ENCODE measurements around the gene FBXW7.

Gene FBXW7

DNA sequence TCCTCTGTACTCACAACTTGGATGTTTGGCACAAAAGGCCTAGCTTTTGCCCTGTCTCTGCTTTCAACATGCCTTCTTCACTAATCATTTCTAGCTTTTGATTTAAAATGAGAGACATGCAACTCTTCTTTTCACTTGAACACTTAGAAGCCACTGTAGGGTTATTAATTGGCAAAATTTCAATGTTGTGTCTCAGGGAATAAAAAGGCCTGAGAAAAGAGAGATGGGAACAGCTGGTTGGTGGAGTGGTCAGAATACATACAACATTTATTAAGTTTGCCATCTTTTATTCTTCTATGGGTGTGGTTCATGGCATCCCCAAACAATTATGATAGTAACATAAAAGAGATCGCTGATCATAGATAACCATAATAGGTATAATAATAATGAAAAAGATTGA is 114.3 kb downstream of the FBXW7 start:
- no peak for DNase-seq

DNA sequence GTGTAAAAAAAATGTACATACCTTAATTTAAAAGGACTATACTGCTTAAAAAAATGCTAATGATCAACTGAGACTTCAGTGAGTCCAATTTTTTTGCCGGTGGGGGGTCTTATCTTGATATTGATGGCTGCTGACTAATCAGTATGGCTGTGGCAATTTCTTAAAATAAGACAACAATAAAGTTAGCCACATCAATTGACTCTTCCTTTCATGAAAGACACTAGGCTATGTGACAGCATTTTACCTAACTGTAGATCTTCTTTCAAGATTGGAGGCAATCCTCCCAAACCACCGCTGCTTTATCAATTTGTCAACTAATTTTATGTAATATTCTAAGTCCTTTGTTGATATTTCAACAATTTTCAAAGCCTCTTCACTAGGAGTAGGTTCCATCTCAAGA is 116.1 kb downstream of the FBXW7 start:
- DNase-seq, result no peak

DNA sequence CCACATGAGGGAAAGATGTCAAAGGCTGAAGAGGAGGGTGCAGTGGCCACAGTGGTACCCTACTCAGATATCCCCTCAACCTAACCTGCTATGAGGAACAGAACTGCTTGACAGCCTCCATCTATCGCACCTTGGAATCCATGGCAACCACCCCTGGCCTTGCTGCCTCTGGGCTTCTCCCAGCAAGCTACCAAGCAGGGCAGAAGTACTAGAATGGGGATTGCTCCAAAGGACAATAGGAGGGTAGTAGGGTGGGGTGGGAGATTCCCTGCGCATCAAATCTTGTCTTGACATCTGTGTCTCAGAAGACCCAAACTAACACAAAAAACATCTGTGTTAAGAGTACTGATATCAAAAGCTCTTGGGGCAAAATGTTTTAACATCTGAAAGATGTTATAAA is 118.2 kb downstream of the FBXW7 start:
- no peak for DNase-seq

DNA sequence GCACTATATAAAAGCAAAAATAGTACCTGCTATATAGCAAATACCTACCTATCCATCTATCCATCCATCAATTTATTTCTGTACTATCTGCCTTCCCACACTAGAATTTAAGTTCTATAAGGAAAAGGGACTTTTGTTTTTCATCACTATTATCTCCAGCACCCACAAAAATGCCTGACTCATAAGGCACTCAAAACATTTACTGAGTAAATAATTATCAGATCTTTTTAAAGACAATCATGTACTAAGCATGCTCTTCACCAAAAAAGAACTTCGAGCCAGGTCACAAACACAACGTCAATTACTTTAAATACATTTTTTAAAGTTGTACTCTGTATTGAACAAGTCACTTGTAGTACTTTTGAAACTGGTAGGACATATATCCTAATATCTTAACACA is 119.9 kb downstream of the FBXW7 start:
- no peak for DNase-seq

DNA sequence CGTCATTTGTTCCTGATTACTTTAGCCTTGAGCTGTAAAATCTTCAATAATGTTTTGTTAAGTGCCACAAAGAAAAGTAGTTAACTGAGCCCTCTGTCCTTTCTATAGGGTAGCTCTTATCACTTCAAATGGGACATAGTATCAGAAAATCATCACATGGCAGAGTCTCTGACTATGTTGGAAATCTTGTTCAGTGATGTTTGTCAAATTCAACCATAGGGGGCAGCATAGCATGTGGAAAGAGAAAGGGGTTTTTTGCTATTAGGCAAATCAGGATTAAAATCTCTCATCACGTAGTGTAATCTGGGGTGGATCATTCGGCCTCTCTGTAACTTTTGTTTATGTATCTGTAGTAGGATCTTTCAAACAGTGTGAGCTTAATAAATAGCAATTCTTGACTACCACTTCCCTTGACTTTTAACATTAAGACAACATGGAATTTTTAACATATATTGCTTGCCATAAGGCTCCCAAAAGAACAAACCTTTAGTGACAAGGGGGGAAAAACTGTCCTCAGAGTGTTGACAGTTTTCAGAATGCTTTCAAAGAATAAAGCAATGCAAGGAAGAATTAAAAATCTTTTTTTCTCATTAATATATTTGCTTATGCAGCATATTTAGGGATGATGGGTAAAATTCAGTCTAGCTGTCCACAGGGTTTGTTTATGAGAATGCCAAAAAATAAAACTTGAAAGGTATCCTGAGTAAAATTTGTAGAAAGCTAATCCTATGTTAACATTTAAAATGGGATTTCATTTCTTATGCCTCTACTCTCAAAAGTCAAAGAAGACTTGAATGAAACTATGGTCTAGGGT is 127.2 kb downstream of the FBXW7 start:
- DNase-seq, result peak; percentile 23

DNA sequence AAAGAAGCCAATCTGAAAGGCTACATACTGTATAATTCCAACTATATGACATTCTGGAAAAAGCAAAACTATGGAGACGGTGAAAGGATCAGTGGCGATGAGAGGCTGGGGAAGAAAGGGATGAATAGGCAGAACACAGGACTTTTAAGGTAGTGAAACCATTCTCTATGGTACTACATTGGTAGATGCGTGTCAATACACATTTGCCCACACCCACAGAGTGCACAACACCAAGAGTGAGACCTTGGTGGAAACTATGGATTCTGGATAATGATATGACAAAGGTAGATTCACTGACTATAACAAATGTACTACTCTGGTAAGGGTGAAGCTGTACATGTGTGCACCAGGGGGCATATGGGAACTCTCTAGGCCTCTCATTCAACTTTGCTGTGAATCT is 134.5 kb downstream of the FBXW7 start:
- no peak for DNase-seq

DNA sequence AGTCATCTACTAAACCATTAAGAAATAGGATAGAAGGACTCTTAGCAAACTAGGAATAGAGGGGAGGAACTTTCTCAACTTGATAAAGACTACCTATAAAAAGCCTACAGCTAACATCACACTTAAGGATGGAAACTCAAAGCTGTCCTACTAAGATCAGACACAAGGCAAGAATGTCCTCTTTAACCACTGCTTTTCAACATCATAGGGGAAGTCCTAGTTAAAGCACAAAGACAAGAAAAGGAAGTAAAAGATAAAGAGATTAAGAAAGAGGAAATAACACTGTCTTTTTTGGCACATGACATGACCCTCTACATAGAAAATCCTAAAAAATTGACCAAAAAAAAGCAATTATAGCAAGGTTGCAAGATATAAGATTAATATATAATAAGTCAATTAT is 136.6 kb downstream of the FBXW7 start:
- DNase-seq, result no peak

DNA sequence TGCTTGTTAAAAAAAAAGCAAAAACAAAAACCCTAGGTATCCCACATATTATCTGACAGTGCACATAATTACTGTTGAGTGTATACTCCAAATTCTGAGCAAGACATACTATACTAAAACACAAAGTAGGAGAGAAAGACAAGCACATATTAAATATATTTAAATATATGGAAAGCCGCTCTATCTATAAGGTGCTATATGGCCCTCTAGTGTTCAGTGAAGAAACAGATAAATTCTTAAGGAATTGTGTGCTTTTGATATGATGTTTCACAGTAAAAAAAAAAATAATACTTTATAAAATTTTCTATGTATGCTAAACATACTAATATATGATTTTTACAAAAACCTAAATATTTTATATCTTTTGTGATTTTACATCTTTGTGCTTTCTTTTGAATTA is 137.8 kb downstream of the FBXW7 start:
- peak; percentile 24 for DNase-seq

DNA sequence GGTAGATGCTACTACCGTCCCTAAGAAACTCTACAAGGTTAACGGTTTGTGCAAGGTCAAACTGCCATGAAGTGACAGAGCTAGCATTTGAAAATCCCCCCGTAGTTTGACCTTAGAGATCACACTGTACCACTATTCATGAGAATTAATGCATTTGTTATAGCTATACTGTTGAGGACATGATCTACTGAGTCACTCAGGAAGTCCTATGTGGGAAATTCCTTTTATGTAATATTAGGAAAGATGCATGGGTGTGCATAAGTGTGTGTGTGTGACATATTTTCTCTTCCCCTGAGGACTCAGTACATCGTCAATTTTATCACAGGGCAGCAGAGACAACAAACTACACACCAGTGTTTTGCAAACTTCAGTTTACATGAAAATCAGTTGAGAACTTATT is 141.1 kb downstream of the FBXW7 start:
- DNase-seq, result no peak

DNA sequence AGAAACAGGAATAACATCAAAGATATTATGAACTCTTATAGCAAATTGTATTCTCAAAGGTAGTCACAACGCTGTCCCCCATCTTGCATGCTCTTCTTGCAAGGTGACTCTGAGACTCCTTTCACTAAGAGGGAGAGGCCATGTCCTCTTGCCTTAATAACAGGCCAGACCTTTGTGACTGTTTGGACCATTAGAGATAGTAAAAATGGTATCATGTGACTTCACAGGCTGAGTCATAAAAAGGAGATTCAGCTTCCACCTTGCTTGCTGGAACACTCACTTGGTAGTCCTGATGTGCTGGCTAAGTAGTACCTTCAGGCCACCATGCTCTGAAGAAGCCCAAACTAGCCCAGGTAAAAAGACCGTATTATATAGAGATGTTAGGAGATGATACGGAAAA is 143.8 kb downstream of the FBXW7 start:
- no peak for DNase-seq

DNA sequence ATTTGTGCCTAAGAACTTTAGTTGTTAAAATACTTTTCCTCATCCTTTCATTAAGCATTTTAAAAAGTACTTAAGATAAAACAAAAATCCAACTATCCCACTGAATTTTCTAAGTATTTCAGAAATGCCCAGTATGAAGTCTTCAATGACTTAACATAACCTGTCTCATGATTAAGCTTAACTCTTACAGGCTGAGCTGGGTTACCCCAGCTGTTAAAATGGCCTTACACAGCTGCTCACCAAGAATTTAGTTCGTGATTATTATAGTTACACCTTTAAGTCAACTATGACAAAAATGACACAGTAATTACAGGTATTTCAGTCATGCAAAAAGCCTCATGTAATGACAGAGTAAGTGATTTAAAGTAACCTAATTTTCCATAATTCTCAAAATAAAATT is 145.7 kb downstream of the FBXW7 start:
- DNase-seq, result no peak

DNA sequence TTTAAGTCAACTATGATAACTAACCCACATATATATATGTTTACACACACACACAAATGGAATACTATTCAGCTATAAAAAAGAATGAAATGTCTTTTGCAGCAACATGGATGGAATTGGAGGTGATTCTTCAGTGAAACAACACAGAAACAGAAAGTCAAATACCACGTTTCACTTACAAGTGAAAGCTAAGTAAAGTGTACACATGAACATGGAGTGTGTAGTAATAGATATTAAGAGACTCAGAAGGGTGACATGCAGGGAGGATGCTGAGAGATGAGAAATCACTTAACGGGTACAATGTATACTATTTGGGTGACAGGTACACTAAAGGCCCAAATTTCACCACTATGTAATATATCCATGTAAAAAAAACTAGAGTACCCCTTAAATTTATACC is 146.5 kb downstream of the FBXW7 start:
- no peak for DNase-seq

DNA sequence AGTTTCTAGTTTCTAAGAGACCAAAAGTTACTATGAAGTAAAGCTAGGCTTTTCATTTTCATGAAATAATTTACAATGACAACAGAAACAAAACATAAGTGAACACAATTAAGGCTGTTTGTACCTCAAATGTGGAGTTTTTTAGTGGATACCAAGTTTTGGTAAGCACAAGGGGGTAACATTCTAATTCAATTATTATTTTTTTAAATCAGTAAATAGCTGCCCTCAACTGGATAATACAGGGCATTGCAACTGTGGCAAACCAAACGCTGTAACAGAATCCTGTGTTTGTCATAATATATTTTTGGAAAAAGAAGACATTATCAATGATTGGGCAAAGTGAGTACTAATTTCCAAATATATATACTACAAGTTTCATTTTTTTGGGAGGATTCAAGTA is 150.3 kb downstream of the FBXW7 start:
- peak; percentile 19 for DNase-seq

DNA sequence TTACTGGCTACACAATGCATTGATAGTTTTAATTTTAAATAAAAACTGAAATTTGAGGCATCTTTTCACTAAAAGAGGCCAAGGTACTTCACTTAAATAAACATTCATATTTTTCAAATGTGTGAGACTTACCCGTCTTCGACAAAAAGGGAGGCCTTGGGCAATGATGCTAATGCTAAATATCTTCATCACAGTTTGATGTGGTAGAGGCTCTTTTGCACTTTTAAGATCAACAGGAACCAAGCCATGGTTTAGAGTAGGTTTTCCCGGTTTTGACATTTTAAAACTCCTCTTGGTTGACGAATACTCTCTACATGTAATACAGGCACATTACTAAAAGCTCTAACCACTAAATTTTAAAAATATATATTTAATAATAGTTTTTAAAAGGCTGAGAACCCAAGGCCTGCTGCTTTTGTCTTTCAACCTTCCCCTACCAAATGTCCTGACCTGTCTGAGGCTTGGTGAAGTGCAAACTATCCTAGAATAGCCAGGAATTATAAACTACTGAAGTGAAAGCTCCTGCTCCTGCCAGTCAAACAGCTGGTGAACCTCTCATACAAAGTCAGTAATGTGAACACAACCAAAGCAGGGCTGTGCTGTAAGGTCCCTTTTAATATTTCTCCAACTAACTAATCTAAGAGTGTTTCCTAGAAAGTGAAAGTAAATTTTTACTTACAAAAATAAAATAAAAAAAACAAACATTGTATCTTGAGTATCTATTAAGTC is 153.7 kb downstream of the FBXW7 start:
- no peak for DNase-seq

DNA sequence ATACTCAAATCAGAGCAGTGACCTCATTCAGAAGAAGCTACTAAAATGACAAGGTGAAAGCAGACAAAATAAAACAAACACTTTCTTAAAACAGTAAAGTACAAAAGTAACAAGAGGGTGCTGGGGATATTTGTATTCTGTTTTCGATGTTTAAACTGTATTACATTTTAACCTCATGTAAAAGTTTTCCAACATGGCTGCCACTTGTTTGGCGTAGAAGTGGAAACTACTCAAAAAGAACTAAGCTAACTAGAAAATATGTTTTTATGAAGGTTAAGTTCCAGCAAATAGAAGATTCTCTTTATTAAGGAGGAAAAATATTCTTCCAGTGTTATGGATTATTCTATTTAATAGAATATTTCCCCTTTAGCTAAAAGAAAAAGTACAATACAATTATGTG is 155.0 kb downstream of the FBXW7 start:
- no peak for DNase-seq

DNA sequence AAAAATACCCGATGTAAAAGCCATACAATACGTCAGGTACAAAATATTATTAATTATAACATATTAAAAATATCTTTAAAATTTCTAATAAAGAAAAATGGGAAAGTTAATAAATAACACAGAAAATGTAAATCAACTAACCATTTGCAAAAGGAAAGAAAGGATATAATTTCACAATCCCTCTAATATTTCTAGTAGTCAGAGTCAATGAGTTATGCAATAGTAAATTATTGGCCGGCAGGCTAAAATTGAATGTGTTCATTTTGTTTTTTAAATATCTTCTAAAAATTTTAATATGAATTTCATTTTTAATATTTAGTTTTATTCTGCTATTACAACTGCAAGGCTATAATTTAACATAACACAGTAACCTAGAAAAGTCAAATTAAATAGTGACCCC is 155.7 kb downstream of the FBXW7 start:
- DNase-seq, result no peak

DNA sequence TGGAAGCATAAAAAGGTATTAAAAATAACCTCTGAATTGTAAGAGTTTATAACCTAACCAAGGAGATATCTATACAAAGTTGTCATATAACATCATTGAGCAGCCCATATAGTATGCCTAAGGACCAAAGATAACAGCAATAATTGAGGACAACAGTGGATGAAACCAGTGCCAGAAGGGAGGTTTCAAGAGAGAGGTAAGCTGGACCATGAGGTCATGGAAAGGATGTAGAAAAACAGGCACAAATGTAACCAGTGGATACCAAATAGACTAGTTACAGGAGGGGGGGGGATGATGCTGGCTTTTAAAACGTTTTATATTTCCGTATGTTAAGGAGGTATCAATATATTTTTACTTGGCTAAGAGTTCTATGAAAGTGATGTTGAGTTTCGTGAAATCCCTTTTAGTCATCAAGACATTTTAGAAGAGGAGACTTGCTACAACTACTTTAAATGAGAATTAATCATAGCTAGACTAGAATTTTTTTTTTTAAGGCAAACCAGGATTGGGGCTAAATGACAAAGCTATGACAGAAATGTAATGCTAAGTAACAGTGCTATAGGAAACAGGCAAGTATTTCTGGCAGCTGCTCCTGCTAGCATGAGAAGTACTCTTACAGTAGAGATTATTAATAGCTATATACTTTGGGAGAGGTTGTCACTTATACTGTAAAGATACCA is 161.1 kb downstream of the FBXW7 start:
- DNase-seq, result no peak

DNA sequence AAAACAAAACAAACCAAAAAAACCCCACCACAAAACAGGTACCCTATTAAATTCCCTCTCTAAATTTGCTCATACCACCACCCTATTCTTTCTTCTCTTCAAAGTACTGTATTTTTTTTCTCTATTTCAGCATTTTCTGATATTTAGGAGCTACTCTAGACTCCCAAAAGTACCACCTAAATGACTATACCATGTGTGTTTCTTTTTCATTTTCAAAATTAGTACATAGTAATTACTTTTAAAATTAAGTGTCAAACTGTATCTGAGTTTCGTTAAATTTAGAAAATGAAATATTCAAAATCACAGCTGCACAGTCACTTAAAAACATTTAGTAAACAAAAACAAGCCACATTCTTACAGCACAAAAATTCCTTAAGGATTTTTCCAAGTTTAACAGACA is 161.7 kb downstream of the FBXW7 start:
- DNase-seq, result no peak

DNA sequence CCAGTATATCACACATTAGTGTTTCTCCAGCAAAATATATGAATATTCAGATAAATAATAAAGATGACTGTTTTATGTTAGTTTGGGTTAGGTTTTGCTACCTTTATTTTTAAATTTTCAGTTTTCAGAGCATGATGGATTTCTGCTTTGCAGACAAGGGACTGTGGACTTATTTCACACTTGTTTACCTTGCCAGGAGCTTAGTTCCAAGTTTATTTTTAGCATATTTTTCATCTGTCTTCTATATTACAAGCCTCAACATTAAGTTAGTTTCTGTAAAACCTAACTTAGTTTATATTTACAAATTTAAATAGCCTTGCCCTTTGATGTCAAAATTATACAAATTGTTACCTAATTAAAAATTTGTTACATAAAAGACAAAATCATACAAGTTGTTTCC is 163.4 kb downstream of the FBXW7 start:
- DNase-seq, result no peak

DNA sequence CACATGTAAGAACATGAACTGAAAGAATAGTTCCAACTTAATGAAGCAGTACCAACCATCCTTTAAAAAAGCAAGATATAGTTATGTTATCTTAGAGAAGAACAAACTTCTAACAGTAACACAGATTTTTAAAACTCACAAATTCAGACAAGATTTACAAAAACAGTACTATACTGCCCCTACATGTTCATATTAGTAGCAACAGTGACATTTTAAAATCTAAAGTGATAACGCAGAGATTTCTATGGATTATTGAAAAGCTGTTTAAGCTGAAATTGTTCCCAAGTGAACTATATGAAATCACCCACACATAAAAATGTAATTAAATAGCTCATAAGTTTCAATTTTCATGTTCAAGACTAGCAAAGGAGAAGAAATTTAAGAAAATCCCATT is 166.0 kb downstream of the FBXW7 start:
- peak; percentile 17 for DNase-seq

DNA sequence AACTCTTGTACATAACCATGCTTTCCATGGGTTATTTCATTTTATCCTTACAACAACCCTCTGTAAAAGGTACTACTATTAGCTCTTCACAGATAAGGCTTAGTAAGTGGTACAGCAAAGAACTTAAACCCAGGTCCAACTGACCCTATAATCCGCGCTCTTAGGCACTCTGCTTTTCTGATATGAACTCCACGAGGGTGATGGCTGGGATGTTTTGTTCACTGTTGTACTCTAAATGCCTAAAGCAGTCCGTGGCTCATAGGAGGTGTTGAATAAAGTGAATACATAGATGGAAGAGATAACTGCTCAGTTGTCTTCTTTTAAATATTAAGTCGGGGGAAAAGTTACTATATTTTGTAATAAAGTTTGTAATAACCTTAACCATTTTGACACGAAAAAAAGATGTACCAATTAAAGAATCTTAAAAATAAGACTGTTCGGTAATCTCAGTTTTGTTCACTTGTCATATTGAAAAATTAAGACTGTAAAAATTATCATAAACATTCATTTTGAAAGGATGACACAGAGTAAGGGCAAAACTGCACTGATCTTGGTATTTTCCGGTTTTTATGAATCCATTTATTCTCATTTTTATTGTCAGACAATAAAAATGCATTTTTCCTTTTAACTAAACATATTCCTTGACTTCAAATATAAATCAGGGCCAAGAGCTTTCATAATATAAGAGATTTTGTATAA is 166.5 kb downstream of the FBXW7 start:
- no peak for DNase-seq

DNA sequence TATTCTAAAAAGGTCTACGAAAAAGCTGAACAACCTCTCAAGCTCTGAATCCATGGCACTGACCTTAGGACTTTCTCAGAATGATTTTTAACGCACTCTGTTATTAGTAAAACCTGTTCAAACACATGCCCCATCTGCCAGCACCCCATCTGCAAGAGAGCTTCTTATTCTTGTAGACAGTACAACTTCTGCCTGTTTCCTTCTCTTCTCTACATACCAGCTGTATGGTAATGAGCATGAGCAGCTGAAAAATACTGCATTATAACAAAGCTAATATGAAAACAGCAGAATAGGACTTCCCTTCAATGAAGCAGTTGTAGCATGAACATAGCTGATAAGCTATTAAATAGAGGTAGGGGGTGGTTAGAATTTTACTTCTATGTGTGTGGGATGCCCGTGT is 167.9 kb downstream of the FBXW7 start:
- DNase-seq, result no peak

DNA sequence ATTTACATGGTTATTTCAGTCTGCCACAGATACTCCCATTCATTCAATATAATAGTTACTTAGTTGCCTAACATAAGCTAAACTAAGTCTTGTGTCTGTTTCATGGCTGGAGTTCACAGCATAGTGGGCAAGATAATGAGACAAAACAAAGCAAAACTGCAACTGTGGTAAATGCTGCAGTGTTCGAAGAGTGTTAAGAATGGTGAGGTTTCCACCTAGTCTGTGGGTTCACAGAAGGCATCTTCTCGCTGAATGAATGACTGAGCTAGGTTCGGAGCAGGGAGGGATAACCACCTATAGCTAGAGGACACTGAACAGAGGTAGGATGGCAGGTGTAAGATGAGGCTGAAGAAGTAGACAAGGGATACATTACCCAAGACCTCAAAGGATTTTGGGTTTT is 171.0 kb downstream of the FBXW7 start:
- DNase-seq, result no peak

DNA sequence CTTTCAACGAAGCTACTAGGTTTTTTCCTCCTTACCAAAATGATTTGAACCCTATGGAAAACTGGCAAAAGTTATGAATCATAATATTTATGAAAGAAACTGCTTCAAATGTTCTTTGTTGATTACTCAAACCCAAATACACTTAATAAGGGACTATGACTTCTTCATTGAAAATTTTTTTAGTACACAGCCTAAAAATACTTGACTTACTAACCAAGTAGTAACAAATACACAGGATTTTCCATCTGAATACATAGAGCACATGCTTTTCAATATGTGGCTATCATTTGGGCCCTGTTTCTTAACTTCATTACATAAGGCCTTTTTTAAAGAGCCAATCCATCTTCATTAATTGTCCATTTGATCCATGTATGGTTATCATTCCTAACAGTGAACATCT is 171.5 kb downstream of the FBXW7 start:
- DNase-seq, result no peak
